SU-DHL-6 (cell line): ENCODE results near the gene CHST4.

Source experiments
- H2AFZ ChIP-seq: fragments of 200-600 bp; sonication (generic); 2 replicates; pipeline ENCODE4 v1.6.1; 2014; ENCODE audit warnings: low read depth, mild to moderate bottlenecking, moderate library complexity, mixed read lengths, antibody characterized with exemption, low read length; ENCODE audit not compliant: severe bottlenecking
- H3F3A ChIP-seq: fragments of 200-600 bp; shearing (Covaris generic); 2 replicates; pipeline ENCODE4 v1.6.0; 2016; ENCODE audit warnings: antibody characterized with exemption, mild to moderate bottlenecking; ENCODE audit not compliant: insufficient read depth
- H3K27ac ChIP-seq: fragments of 200-600 bp; sonication (generic); 2 replicates; pipeline ENCODE4 v1.5.1; 2016; ENCODE audit warnings: low read depth, mild to moderate bottlenecking, low read length, moderate library complexity, mixed read lengths
- H3K27me3 ChIP-seq: fragments of 200-600 bp; sonication (generic), shearing (Covaris generic); 2 replicates; pipeline ENCODE4 v1.6.0; 2014; ENCODE audit warnings: mild to moderate bottlenecking, low read length
- H3K36me3 ChIP-seq: fragments of 200-600 bp; sonication (generic); 2 replicates; pipeline ENCODE4 v1.6.1; 2014; ENCODE audit warnings: mild to moderate bottlenecking, low read length, mixed read lengths
- H3K4me2 ChIP-seq: fragments of 300-600, 200-600 bp; shearing (Covaris generic), sonication (generic); 2 replicates; pipeline ENCODE4 v1.6.0; 2014; ENCODE audit warnings: low read length, low read depth, mild to moderate bottlenecking; ENCODE audit not compliant: poor library complexity, severe bottlenecking
- H3K4me3 ChIP-seq: fragments of 200-600 bp; sonication (generic); 2 replicates; pipeline ENCODE4 v1.5.1; 2014; ENCODE audit warnings: antibody characterized with exemption, low read length, mild to moderate bottlenecking, mixed read lengths; ENCODE audit not compliant: insufficient read depth, poor library complexity, severe bottlenecking
- H3K79me2 ChIP-seq: fragments of 200-600 bp; sonication (generic); 2 replicates; pipeline ENCODE4 v1.6.1; 2014; ENCODE audit warnings: mild to moderate bottlenecking, low read length, moderate library complexity; ENCODE audit not compliant: insufficient read depth
- H3K9ac ChIP-seq: fragments of 200-600 bp; sonication (generic); 2 replicates; pipeline ENCODE4 v1.7.0; 2014; ENCODE audit warnings: mild to moderate bottlenecking, low read length
- H3K9me2 ChIP-seq: fragments of 200-600 bp; sonication (generic); replicated peaks from 2 replicates; pipeline ENCODE4 v1.6.1; 2014; ENCODE audit warnings: low read length; ENCODE audit not compliant: insufficient read depth
- H3K9me3 ChIP-seq: fragments of 200-600 bp; sonication (generic); 2 replicates; pipeline ENCODE4 v1.6.1; 2014; ENCODE audit warnings: low read length, mixed read lengths; ENCODE audit not compliant: insufficient read depth
- H4K20me1 ChIP-seq: fragments of 200-600 bp; sonication (generic); 2 replicates; pipeline ENCODE4 v1.6.1; 2014; ENCODE audit warnings: low read depth, mild to moderate bottlenecking, antibody characterized with exemption, low read length, moderate library complexity, mixed read lengths
- EZH2phosphoT487 ChIP-seq: fragments of 200-600 bp; sonication (generic), shearing (Covaris generic); conservative IDR thresholded peaks from 2 replicates; pipeline ENCODE4 v1.6.1; 2018; ENCODE audit warnings: mild to moderate bottlenecking, antibody characterized with exemption, low read length, moderate library complexity, mixed read lengths
- TF ChIP-seq, protein P1 (sequence below): fragments of 200-600 bp; sonication (generic); IDR thresholded peaks from one replicate; pipeline ENCODE4 v1.5.1; 2017; ENCODE audit warnings: antibody characterized with exemption, mild to moderate bottlenecking, low read length, moderate library complexity; ENCODE audit not compliant: insufficient read depth, poor library complexity, severe bottlenecking

The CHST4 gene

DNA sequence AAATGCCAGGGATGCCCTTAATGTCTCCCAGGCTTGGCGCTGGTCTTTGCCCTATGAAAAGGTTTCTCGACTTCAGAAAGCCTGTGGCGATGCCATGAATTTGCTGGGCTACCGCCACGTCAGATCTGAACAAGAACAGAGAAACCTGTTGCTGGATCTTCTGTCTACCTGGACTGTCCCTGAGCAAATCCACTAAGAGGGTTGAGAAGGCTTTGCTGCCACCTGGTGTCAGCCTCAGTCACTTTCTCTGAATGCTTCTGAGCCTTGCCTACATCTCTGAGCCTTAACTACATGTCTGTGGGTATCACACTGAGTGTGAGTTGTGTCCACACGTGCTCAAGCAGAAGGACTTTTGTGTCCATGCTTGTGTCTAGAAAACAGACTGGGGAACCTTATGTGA lies 11.4 kb downstream of the CHST4 start:
- H2AFZ ChIP-seq: no peak overlapping the region
- H3K9me2 ChIP-seq: no peaks in the 10 kb centered on the region
- H3K4me2 ChIP-seq: no peak overlapping the region
- H3K27me3 ChIP-seq: no peaks in the 10 kb centered on the region
- TF ChIP-seq, protein P1, sequence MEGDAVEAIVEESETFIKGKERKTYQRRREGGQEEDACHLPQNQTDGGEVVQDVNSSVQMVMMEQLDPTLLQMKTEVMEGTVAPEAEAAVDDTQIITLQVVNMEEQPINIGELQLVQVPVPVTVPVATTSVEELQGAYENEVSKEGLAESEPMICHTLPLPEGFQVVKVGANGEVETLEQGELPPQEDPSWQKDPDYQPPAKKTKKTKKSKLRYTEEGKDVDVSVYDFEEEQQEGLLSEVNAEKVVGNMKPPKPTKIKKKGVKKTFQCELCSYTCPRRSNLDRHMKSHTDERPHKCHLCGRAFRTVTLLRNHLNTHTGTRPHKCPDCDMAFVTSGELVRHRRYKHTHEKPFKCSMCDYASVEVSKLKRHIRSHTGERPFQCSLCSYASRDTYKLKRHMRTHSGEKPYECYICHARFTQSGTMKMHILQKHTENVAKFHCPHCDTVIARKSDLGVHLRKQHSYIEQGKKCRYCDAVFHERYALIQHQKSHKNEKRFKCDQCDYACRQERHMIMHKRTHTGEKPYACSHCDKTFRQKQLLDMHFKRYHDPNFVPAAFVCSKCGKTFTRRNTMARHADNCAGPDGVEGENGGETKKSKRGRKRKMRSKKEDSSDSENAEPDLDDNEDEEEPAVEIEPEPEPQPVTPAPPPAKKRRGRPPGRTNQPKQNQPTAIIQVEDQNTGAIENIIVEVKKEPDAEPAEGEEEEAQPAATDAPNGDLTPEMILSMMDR: peak; percentile 32
- TF ChIP-seq EZH2phosphoT487: no peak
- no peaks in the 10 kb centered on the region for H3F3A ChIP-seq
- no peak overlapping the region for H3K27ac ChIP-seq
- H3K4me3 ChIP-seq: no peak overlapping the region
- H3K9me3 ChIP-seq: no peaks in the 10 kb centered on the region
- no peaks in the 10 kb centered on the region for H3K36me3 ChIP-seq
- no peaks in the 10 kb centered on the region for H3K79me2 ChIP-seq
- H4K20me1 ChIP-seq: no peaks in the 10 kb centered on the region
- H3K9ac ChIP-seq: no peak overlapping the region

DNA sequence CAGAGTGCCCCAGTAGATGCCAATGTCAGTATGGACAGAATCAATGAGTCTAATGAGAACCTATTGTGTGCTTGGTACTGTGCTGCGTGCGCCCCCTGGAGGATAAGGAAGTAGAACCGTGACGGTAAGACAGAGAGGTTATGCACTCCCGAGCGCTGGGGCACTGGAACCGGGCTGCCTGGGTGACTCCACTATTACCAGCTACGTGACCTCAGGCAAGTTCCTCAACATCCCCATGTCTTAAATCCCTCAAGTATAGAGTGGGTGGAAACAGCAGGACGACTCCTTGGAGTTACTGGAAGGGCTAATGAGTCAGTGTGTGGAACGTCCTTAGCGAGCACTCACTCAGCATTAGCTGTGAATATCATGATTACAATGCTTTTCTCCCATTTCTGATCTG lies 16.2 kb downstream of the CHST4 start:
- H3K4me3 ChIP-seq: no peak overlapping the region

DNA sequence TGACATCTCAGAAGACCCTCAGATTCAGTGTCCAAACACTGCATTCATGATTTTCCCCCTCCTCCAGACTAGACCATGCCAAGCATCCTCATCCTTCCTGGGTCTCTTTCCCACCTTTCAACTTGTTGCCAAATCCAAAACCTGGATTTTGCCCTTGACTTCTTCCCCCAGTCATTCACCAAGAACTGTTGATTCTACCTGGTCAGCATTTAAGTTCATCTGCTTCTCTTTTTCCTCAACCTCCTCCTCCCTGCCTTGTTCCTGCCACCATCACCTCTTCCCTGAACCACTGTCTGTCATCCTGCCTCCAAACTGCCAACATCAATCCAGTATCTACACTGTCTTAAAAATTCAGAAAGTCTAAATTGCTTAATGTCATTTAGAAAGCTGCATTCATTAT lies 20.9 kb downstream of the CHST4 start:
- no peak overlapping the region for H3K4me2 ChIP-seq

More for the DNA sequence above, 16.2 kb downstream of the CHST4 start:
- Histone ChIP-seq H3K27ac (no peak overlapping the region), H3K79me2 (no peaks in the 10 kb centered on the region), H3K9ac (no peak overlapping the region), H3K36me3 (no peaks in the 10 kb centered on the region), H3F3A (no peaks in the 10 kb centered on the region), H3K9me2 (no peaks in the 10 kb centered on the region), H3K27me3 (no peaks in the 10 kb centered on the region), H2AFZ (peak overlapping the region; percentile 40), H4K20me1 (no peaks in the 10 kb centered on the region), H3K4me2 (no peak overlapping the region), H3K9me3 (no peaks in the 10 kb centered on the region)
- TF ChIP-seq, protein P1: peak; percentile 83
- TF ChIP-seq EZH2phosphoT487: no peak

More for the DNA sequence above, 20.9 kb downstream of the CHST4 start:
- Histone ChIP-seq H3K27me3 (no peaks in the 10 kb centered on the region), H3K4me3 (no peak overlapping the region), H3F3A (no peaks in the 10 kb centered on the region), H4K20me1 (no peaks in the 10 kb centered on the region), H3K9ac (no peak overlapping the region), H3K27ac (no peak overlapping the region), H3K9me2 (no peaks in the 10 kb centered on the region), H2AFZ (no peak overlapping the region), H3K79me2 (no peaks in the 10 kb centered on the region), H3K9me3 (no peaks in the 10 kb centered on the region; the same call in 1 of the 2 replicates), H3K36me3 (no peaks in the 10 kb centered on the region)
- TF ChIP-seq, protein P1: no peak
- TF ChIP-seq EZH2phosphoT487: no peak
